Esophagus squamous epithelium (tissue), 4 donors: ENCODE results near the gene STAT1.

Experiments
- CTCF ChIP-seq, 6 experiments: fragments of 450-650 bp in 4 of 6; fragments of 200-600 bp in 2 of 6; sonication (generic) in 2 of 6; IDR thresholded peaks; one replicate each; pipeline ENCODE4 v1.5.1; 2016 to 2019; ENCODE audit warnings: antibody characterized with exemption in 6 of 6, mild to moderate bottlenecking in 4 of 6, moderate library complexity in 4 of 6
- POLR2A ChIP-seq, 4 donors: fragments of 450-650 bp; IDR thresholded peaks; one replicate each; pipeline ENCODE4 v1.6.1; 2017; ENCODE audit warnings: antibody characterized with exemption in 4 of 4, mild to moderate bottlenecking in 4 of 4, moderate library complexity in 3 of 4

DNA sequence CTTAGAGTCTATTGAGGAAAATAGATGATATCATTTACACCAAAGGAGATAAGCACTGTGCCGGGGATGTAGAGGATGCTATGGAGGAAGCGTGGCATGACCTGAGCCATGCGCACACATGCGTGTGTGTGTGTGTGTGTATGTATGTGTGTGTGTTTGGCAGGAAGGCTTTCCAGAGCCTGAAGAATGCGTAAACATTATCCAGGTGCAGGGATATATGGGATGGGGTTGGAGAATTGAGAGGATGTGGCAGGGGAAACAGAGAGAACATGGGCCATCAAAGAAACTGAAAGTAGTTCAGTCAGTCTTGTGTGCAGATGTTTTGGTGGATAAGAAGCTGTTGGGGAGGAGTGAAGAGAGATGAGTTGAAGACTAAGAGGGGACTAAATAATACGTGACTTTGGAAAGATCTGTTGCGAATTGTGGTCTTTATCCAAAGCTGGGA, 9.3 kb upstream of the STAT1 start:
- no peak for TF ChIP-seq CTCF (IDR thresholded peaks at IDR 0.05)
- no peak for TF ChIP-seq POLR2A (IDR thresholded peaks at IDR 0.05)
